Left ventricle myocardium inferior (tissue), 1 donor: ENCODE results near the gene LOXL4. TPM values are rescaled to one million over a fixed set of nuclear protein-coding genes. Genes with fewer than 3 reads are reported as not detected.

Source experiments
- DNase-seq: peaks from one replicate; pipeline ENCODE4 v3.0.0-alpha.2; 2020
- H3K27ac ChIP-seq: fragments of 200-600 bp; replicated peaks from 2 replicates; pipeline ENCODE4 v1.8.0; 2021
- H3K27me3 ChIP-seq: fragments of 200-600 bp; 2 replicates; pipeline ENCODE4 v1.8.0; 2021; ENCODE audit warnings: low read depth
- H3K36me3 ChIP-seq: fragments of 200-600 bp; 2 replicates; pipeline ENCODE4 v1.8.0; 2021
- H3K4me1 ChIP-seq: fragments of 200-600 bp; 2 replicates; pipeline ENCODE4 v1.8.0; 2021
- H3K4me3 ChIP-seq: fragments of 200-600 bp; 2 replicates; pipeline ENCODE4 v1.8.0; 2021; ENCODE audit warnings: mild to moderate bottlenecking, moderate library complexity
- H3K9me3 ChIP-seq: fragments of 200-600 bp; replicated peaks from 2 replicates; pipeline ENCODE4 v1.8.0; 2021
- intact Hi-C: fragments of 100-400 bp; cut with micrococcal nuclease; formaldehyde crosslinking; loops from one replicate; pipeline ENCODE4 v1.11.0; 2022
- total RNA-seq: library from RNA; stranded (reverse); fragmentation: NEBNext Ultra II Directional; extraction: Animal tissue kit (Norgen Biotek cat#: 25700); gene quantifications from one replicate; pipeline ENCODE4 v1.2.1, GENCODE V29; 2021
- TF ChIP-seq, protein P1 (sequence below): fragments of 200-600 bp; IDR thresholded peaks from 2 replicates; pipeline ENCODE4 v1.8.0; 2021; ENCODE audit warnings: antibody characterized with exemption, mild to moderate bottlenecking, borderline replicate concordance
- donor health status: DM: no; HTN: yes; CAD: no; lungs with severe emphysema.

Gene LOXL4
- total RNA-seq, 1 donor from 2014 or later = 1.4 TPM

DNA sequence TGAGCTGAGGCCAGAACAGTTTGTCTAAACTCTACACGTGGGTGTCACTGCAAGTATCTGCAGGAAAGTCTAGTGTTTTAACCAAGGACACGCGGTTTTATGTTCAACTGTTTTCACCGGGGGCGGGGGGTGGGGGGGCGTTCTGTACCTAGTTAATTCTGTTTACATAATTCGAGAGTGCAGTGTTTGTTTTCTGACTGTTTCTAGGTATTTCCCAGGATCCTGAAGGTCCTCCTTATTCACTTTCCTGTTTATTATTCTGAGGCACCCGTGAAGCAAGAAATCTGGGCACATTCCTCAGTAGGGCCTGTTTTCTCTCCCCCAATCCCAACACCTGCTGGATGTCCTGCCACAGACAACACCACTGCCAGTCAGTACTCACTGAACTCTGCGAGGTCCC, 7.6 kb downstream of the LOXL4 start:
- intact Hi-C loops = no loop called here

GRCh38 chr10:98259606-98260315, 8.2 kb downstream of the LOXL4 start:
- no peaks in the 10 kb centered on the region for H3K36me3 ChIP-seq
- H3K4me1 ChIP-seq = peaks cover 8% of the 10 kb centered on the region
- intact Hi-C loops = no loop called here
- TF ChIP-seq, protein P1, sequence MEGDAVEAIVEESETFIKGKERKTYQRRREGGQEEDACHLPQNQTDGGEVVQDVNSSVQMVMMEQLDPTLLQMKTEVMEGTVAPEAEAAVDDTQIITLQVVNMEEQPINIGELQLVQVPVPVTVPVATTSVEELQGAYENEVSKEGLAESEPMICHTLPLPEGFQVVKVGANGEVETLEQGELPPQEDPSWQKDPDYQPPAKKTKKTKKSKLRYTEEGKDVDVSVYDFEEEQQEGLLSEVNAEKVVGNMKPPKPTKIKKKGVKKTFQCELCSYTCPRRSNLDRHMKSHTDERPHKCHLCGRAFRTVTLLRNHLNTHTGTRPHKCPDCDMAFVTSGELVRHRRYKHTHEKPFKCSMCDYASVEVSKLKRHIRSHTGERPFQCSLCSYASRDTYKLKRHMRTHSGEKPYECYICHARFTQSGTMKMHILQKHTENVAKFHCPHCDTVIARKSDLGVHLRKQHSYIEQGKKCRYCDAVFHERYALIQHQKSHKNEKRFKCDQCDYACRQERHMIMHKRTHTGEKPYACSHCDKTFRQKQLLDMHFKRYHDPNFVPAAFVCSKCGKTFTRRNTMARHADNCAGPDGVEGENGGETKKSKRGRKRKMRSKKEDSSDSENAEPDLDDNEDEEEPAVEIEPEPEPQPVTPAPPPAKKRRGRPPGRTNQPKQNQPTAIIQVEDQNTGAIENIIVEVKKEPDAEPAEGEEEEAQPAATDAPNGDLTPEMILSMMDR = no peak
- H3K9me3 ChIP-seq = no peaks in the 10 kb centered on the region
- no peak overlapping the region for H3K4me3 ChIP-seq
- no peak overlapping the region for H3K27ac ChIP-seq
- no peak for DNase-seq
- H3K27me3 ChIP-seq = no peaks in the 10 kb centered on the region

More for the DNA sequence above, 7.6 kb downstream of the LOXL4 start:
- H3K27me3 ChIP-seq = no peaks in the 10 kb centered on the region
- no peaks in the 10 kb centered on the region for H3K36me3 ChIP-seq
- TF ChIP-seq, protein P1 = no peak
- peaks cover 3% of the 10 kb centered on the region for H3K4me1 ChIP-seq
- H3K4me3 ChIP-seq = no peak overlapping the region
- no peak overlapping the region for H3K27ac ChIP-seq
- DNase-seq = no peak
- no peaks in the 10 kb centered on the region for H3K9me3 ChIP-seq

GRCh38 chr10:98258683-98259454, 9.1 kb downstream of the LOXL4 start:
- Histone ChIP-seq H3K4me1 (peaks cover 10% of the 10 kb centered on the region), H3K9me3 (no peaks in the 10 kb centered on the region), H3K36me3 (no peaks in the 10 kb centered on the region), H3K27ac (no peak overlapping the region), H3K4me3 (no peak overlapping the region), H3K27me3 (no peaks in the 10 kb centered on the region)
- DNase-seq = no peak
- TF ChIP-seq, protein P1 = no peak
- intact Hi-C loops = no loop called here

DNA sequence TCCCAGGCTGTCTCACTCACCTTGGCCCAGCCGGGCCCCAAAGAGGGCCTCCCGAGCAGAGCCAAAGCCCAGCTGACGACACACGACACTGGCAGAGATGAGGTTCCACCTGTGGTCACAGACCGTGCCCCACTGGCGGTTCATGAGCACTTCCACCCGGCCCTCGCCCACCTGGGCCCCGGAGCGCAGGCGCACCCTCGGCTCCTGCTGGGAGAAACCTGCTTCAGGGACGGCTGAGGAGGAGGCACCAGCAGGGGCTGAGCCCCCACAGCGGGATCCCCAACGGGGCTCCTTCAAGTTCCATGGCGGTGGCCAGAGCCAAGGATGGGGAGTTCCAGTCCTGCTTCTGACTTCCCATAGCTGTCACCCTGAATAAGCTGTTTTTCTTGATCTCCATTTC, 10.0 kb downstream of the LOXL4 start:
- Histone ChIP-seq H3K36me3 (no peaks in the 10 kb centered on the region), H3K9me3 (no peaks in the 10 kb centered on the region), H3K27me3 (no peaks in the 10 kb centered on the region), H3K27ac (no peak overlapping the region), H3K4me1 (peaks cover 10% of the 10 kb centered on the region), H3K4me3 (no peak overlapping the region)
- TF ChIP-seq, protein P1 = no peak
- no peak for DNase-seq
- intact Hi-C loops = no loop called here

DNA sequence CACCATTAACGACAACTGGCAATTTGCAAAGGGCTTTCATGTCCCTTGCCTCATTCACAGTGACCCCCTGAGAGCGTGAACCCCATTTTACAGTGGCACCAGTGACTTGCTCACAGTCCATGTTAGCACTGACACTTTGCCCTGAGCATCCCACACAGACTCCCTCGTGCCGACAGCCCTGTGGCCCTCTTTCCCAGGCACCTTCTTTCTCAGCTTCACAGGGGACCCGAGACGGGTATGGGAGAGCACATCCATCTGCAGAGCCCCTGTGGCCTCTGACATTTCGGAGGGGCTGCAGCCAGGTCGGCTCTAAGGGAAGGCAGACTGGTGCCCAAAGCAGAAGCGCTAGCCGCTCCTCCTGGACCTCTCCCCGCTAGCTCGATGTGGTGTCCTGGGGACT, 10.8 kb downstream of the LOXL4 start:
- Histone ChIP-seq H3K27ac (no peak overlapping the region), H3K4me3 (no peak overlapping the region), H3K27me3 (no peaks in the 10 kb centered on the region), H3K4me1 (peaks cover 7% of the 10 kb centered on the region), H3K9me3 (no peaks in the 10 kb centered on the region), H3K36me3 (no peaks in the 10 kb centered on the region)
- TF ChIP-seq, protein P1 = no peak
- intact Hi-C loops = no loop called here
- DNase-seq = no peak
